H7 (cell line): ENCODE data around the gene CPNE7. TPM values are rescaled to one million over a fixed set of nuclear protein-coding genes. Genes with fewer than 3 reads are reported as not detected.

ENCODE experiments used
- DNase-seq: peaks from one replicate; pipeline ENCODE4 v3.0.0; 2012
- H3K27me3 ChIP-seq: 2 replicates; pipeline ENCODE4 v1.6.0; 2011; ENCODE audit warnings: mild to moderate bottlenecking, low read length; ENCODE audit not compliant: control insufficient read depth, insufficient read depth
- H3K36me3 ChIP-seq: replicated peaks from 2 replicates; pipeline ENCODE4 v1.5.1; 2011; ENCODE audit warnings: low read length; ENCODE audit not compliant: control insufficient read depth, insufficient read depth
- H3K4me3 ChIP-seq: 2 replicates; pipeline ENCODE4 v1.5.1; 2011; ENCODE audit warnings: low read depth, mild to moderate bottlenecking, control low read depth, low read length, moderate library complexity; ENCODE audit not compliant: insufficient read depth
- total RNA-seq: library from RNA; depleted of rRNA; stranded (reverse); fragments of >200 nt; shearing (Covaris generic); gene quantifications from 2 replicates; pipeline ENCODE4 v1.2.3, GENCODE V29; 2014

The CPNE7 gene
- total RNA-seq, 1 experiment from 2014 or later: 5.9 TPM

- Histone ChIP-seq H3K36me3 (no peaks in the 10 kb centered on the region), H3K4me3 (no peak overlapping the region), H3K27me3 (no peaks in the 10 kb centered on the region)
- no peak for DNase-seq
Measured at GRCh38 chr16:89606006-89606405, 30.4 kb downstream of the CPNE7 start.

DNA sequence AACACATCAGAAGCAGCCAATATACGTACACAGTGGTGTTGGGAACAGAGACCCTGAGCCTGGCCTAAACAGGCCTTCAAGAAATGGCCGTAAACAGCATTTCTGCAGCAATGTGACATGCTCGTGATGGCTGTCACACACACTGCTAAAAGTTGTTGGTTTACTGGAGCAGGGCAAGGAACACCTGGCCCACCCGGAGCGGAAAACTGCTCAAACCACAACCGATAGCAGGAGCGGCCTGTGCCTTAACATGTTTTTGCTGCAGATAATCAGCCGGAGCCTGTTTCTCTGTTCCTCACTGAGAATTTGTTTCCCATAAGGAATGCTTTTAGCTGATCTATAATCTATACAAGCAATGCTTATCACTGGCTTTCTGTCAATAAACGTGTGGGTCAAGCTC is 31.9 kb downstream of the CPNE7 start:
- Histone ChIP-seq H3K4me3 (no peak overlapping the region), H3K36me3 (no peaks in the 10 kb centered on the region), H3K27me3 (no peaks in the 10 kb centered on the region)
- no peak for DNase-seq

GRCh38 chr16:89607937-89608740 is 32.6 kb downstream of the CPNE7 start:
- Histone ChIP-seq H3K36me3 (no peaks in the 10 kb centered on the region), H3K4me3 (no peak overlapping the region), H3K27me3 (no peaks in the 10 kb centered on the region)
- no peak for DNase-seq

DNA sequence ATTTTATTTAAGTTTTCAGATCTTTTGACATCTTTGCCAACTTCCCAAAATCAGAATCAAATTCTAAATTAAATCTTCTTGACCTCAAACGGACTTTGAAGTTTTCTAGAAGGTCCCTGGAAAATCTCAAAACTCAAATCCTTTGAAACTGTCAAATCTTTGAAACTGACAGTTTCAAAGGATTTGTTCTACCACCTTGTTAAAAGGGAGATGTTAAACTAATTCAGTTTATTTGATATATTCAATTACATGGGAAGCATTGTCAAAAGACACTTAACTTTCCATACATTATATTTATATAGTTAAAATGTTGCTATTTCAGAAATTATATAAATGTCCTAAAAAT is 34.5 kb downstream of the CPNE7 start:
- Histone ChIP-seq H3K27me3 (no peaks in the 10 kb centered on the region), H3K4me3 (no peak overlapping the region), H3K36me3 (no peaks in the 10 kb centered on the region)
- no peak for DNase-seq

GRCh38 chr16:89612415-89613166 is 37.0 kb downstream of the CPNE7 start:
- H3K36me3 ChIP-seq: no peaks in the 10 kb centered on the region
- H3K27me3 ChIP-seq: no peaks in the 10 kb centered on the region
- DNase-seq: no peak
- no peak overlapping the region for H3K4me3 ChIP-seq

- DNase-seq: peak; percentile 77
Measured at GRCh38 chr16:89613231-89613953, 37.8 kb downstream of the CPNE7 start, which contains the start of gene DPEP1. TSS of gene DPEP1 (plus strand) at chr16:89613642. CDS start at chr16:89630411, 16,769 bp downstream.

GRCh38 chr16:89613954-89614459 is 38.4 kb downstream of the CPNE7 start:
- H3K4me3 ChIP-seq: no peak overlapping the region
- no peaks in the 10 kb centered on the region for H3K36me3 ChIP-seq
- DNase-seq: peak; percentile 69
- no peaks in the 10 kb centered on the region for H3K27me3 ChIP-seq

More at GRCh38 chr16:89613231-89613953, 37.8 kb downstream of the CPNE7 start, which contains the start of gene DPEP1:
- H3K4me3 ChIP-seq: no peak within 1 kb of the TSS
- no peaks in the 10 kb centered on the region for H3K36me3 ChIP-seq
- H3K27me3 ChIP-seq: no peaks in the 10 kb centered on the region

GRCh38 chr16:89615176-89615575 is 39.6 kb downstream of the CPNE7 start:
- DNase-seq: no peak
- Histone ChIP-seq H3K27me3 (no peaks in the 10 kb centered on the region), H3K4me3 (no peak overlapping the region)

DNA sequence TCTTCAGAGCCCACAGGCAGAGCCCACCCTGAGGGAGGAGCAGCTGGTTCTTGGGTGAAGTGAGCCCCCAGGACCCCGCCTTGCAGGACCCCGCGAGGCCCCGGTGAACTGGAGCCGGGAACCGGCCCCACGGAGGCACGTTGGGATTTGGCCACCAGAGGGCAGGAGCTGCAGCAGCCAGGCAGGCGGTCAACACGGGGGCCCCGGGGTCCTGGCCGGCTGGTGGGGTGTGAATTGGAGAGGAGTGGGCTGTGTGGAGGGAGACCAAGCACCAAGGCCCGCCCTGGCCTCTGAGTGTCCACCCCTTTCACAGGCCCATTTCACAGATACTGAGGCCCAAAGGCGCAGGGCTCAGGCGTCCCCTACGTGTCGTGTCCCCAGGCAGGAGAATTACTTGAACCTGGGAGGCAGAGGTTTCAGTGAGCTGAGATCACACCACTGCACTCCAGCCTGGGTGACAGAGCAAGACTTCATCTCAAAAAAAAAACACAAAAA is 40.1 kb downstream of the CPNE7 start:
- no peaks in the 10 kb centered on the region for H3K36me3 ChIP-seq
- no peaks in the 10 kb centered on the region for H3K27me3 ChIP-seq
- DNase-seq: peak; percentile 96
- no peak overlapping the region for H3K4me3 ChIP-seq

More at GRCh38 chr16:89615176-89615575, 39.6 kb downstream of the CPNE7 start:
- no peaks in the 10 kb centered on the region for H3K36me3 ChIP-seq

GRCh38 chr16:89616623-89617022 is 41.1 kb downstream of the CPNE7 start:
- DNase-seq: no peak
- no peak overlapping the region for H3K4me3 ChIP-seq
- no peaks in the 10 kb centered on the region for H3K36me3 ChIP-seq
- H3K27me3 ChIP-seq: no peaks in the 10 kb centered on the region

- no peak for DNase-seq
- no peak overlapping the region for H3K4me3 ChIP-seq
- H3K36me3 ChIP-seq: no peaks in the 10 kb centered on the region
- H3K27me3 ChIP-seq: no peaks in the 10 kb centered on the region
Measured at GRCh38 chr16:89617036-89617435, 41.5 kb downstream of the CPNE7 start.

DNA sequence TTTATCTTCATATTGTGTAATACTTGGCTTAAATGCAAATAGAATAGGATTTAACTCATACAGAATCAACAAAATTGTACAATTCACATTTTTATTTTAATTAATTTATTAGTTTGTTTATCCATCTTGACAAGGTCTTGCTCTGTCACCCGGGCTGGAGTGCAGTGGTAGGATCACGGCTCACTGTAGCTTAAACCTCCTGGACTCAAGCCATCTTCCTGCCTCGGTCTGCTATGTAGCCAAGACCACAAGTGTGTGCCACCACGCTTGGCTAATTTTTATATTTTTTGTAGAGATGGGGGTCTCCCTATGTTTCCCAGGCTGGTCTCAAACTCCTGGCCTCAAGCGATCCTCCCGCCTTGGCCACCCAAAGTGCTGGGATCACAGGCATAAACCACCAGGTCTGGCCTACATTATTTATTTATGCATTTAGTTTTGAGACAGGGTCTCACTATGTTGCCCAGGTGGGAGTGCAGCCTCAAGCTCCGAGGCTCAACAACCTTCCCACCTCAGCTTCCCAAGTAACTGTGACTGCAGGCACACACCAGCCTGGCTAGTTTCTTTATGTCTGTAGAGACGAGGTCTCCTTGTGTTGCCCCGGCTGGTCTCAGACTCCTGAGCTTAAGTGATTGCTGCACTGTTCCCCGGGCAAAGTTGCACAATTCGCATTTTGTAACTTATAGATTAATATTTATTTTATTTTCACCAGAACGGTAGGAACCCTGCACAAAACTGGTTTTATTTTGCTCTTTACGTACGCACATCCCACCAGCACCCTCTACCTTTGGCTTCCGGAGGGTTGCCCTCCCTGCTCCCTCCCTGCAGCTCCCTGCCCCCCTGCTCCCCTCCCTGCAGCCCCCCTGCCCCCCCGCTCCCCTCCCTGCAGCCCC is 42.8 kb downstream of the CPNE7 start:
- no peaks in the 10 kb centered on the region for H3K36me3 ChIP-seq
- no peak for DNase-seq
- no peaks in the 10 kb centered on the region; the same call in 1 of the 2 replicates for H3K27me3 ChIP-seq
- no peak overlapping the region for H3K4me3 ChIP-seq

- Histone ChIP-seq H3K36me3 (no peaks in the 10 kb centered on the region), H3K27me3 (peaks cover 6% of the 10 kb centered on the region), H3K4me3 (no peak overlapping the region)
- DNase-seq: peak; percentile 73
Measured at GRCh38 chr16:89619840-89620239, 44.3 kb downstream of the CPNE7 start.
